Tibial nerve (tissue), 4 donors: ENCODE data around the gene ERFE. TPM values are rescaled to one million over a fixed set of nuclear protein-coding genes. Genes with fewer than 3 reads are reported as not detected.

Source experiments
- DNase-seq, 2 donors: peaks; one replicate each; pipeline ENCODE4 v3.0.0-alpha.2; 2019; ENCODE audit warnings: low spot score in 2 of 2
- H3K27ac ChIP-seq, 4 donors: fragments of 200-600 bp; sonication (generic) in 3 of 4; one replicate each; pipeline ENCODE4 v1.5.1; 2017 to 2019; ENCODE audit warnings: mild to moderate bottlenecking in 1 of 4
- H3K27me3 ChIP-seq, 2 donors: fragments of 200-600 bp; sonication (generic) in 1 of 2; one replicate each; pipeline versions ENCODE4 v1.5.1 to v1.6.0; 2017 to 2019
- H3K36me3 ChIP-seq, 3 donors: fragments of 200-600 bp; sonication (generic); one replicate each; pipeline ENCODE4 v1.5.1; 2018 to 2019
- H3K4me1 ChIP-seq, 4 donors: fragments of 200-600 bp; sonication (generic) in 3 of 4; one replicate each; pipeline ENCODE4 v1.5.1; 2017 to 2019
- H3K4me3 ChIP-seq, 4 donors: fragments of 200-600 bp; sonication (generic) in 3 of 4; one replicate each; pipeline ENCODE4 v1.5.1; 2017 to 2019; ENCODE audit warnings: mild to moderate bottlenecking in 1 of 4, moderate library complexity in 1 of 4
- H3K9me3 ChIP-seq, 4 donors: fragments of 200-600 bp; sonication (generic) in 3 of 4; one replicate each; pipeline ENCODE4 v1.5.1; 2017 to 2019
- EP300 ChIP-seq, 2 donors: sonication (generic); formaldehyde crosslinking; IDR thresholded peaks; one replicate each; pipeline ENCODE4 v1.6.1; 2017; ENCODE audit warnings: antibody characterized with exemption in 2 of 2, mild to moderate bottlenecking in 1 of 2
- POLR2A ChIP-seq, 2 donors: fragments of 450-650 bp; IDR thresholded peaks; one replicate each; pipeline ENCODE4 v1.6.1; 2017; ENCODE audit warnings: antibody characterized with exemption in 2 of 2, mild to moderate bottlenecking in 2 of 2, moderate library complexity in 2 of 2
- WGBS, 2 donors: methylation state at CpG; one replicate each; pipeline ENCODE4 v1.1.5; 2018; 5-methylcytosine and 5-hydroxymethylcytosine counted together
- total RNA-seq, 4 donors: library from RNA; depleted of rRNA; stranded (reverse); fragments of >200 nt; gene quantifications; one replicate each; pipeline ENCODE4 v1.1.0, GENCODE V29; 2016
- TF ChIP-seq, protein P1 (sequence below), 5 experiments: fragments of 200-600 bp in 3 of 5; fragments of 450-650 bp in 2 of 5; sonication (generic) in 3 of 5; IDR thresholded peaks; one replicate each; pipeline ENCODE4 v1.5.1; 2016 to 2019; ENCODE audit warnings: antibody characterized with exemption in 5 of 5, mild to moderate bottlenecking in 3 of 5, moderate library complexity in 2 of 5

Gene ERFE
- total RNA-seq, 4 donors from 2014 or later: not detected

DNA sequence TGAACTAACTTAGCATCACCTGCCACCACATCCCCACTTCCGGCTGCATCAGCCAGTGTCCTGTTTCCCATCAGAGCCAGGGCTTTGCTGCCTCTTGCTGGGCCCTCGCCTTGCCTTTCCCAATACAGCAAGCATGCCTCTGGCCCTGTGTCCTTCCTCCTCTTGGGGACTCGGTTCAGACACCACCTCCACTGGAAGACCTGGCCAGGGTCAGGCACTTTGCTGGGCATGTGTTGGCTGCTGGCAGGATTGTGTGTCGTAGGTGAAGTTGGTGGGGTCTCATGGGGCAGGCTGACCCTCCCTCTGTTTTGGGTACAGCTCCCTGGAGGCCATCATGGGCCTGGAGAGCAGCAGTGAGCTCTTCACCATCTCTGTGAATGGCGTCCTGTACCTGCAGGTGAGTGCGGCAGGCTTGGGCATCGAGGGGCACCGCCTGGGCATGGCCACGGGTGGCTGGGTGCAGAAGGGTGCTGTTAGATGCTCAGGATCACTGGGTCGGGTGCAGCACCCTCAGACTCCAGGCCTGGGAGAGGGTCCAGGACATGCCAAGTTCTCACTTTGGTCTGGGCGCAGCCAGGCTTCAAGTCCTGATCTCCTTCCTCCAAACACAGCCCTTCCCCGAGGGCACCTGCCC, 6.6 kb downstream of the ERFE start:
- WGBS, 2 donors: 86 to 92% methylated on average over 10 to 11 of the region's 12 CpGs

DNA sequence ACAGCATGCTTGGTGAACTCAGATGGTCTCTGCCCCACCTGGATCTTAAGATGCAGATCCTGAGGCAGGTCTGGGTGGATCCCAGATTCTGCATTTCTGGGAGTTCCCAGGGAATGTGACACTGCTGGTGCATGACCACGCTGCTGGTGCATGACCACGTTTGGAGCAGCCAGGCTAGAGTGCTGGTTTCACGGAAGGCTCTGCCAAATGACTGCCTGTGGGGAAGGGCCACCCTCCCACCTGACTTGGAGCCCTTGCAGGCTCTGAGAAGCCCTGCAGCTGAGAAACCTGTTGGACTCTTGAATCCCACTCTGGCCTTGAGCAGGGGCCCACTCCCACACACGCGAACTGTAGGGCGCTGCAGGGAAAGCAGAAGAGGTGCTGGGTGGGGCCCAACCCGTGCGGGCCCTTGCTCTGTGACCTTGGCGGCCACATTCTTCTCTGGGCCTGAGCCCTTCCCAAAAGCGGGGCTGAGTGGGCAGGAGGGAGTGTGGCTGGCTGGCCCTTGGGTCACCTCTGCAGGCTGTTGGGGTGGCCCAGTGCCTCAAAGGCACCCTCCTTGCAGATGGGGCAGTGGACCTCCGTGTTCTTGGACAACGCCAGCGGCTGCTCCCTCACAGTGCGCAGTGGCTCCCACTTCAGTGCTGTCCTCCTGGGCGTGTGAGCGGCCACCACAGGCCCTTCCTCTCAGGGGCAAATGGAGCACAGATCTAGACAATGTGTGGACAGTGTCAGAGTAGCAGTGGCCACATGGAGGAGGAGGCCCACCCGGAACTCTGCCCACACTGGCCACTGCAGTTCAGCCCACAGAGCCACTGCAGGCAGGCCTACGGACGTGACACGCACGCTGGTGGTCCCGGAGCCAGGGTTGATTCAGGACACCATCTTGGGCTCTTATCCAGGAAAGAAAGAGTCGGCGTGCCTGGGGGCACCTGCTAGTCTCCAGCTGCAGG, 7.9 kb downstream of the ERFE start:
- TF ChIP-seq EP300 (IDR thresholded peaks at IDR 0.05): no peak
- 76 to 91% methylated on average over 10 to 24 of the region's 24 CpGs for WGBS, 2 donors
- Histone ChIP-seq H3K4me3 (no peak overlapping the region), H3K36me3 (peaks cover 0 to 53% (median 3%) of the 10 kb centered on the region in 3 donors), H3K9me3 (no peaks in the 10 kb centered on the region), H3K27me3 (peaks cover 0 to 26% of the 10 kb centered on the region in 2 donors), H3K4me1 (peaks cover 0 to 36% (median 12%) of the 10 kb centered on the region in 4 donors), H3K27ac (no peak overlapping the region)
- no peak for DNase-seq

More for the DNA sequence above, 6.6 kb downstream of the ERFE start:
- Histone ChIP-seq H3K9me3 (no peaks in the 10 kb centered on the region), H3K4me1 (peaks cover 0 to 36% (median 9%) of the 10 kb centered on the region in 4 donors), H3K4me3 (no peak overlapping the region), H3K36me3 (peaks cover 0 to 41% (median 3%) of the 10 kb centered on the region in 3 donors), H3K27me3 (peaks cover 0 to 33% of the 10 kb centered on the region in 2 donors), H3K27ac (no peak overlapping the region)
- no peak for DNase-seq
- TF ChIP-seq, protein P1, sequence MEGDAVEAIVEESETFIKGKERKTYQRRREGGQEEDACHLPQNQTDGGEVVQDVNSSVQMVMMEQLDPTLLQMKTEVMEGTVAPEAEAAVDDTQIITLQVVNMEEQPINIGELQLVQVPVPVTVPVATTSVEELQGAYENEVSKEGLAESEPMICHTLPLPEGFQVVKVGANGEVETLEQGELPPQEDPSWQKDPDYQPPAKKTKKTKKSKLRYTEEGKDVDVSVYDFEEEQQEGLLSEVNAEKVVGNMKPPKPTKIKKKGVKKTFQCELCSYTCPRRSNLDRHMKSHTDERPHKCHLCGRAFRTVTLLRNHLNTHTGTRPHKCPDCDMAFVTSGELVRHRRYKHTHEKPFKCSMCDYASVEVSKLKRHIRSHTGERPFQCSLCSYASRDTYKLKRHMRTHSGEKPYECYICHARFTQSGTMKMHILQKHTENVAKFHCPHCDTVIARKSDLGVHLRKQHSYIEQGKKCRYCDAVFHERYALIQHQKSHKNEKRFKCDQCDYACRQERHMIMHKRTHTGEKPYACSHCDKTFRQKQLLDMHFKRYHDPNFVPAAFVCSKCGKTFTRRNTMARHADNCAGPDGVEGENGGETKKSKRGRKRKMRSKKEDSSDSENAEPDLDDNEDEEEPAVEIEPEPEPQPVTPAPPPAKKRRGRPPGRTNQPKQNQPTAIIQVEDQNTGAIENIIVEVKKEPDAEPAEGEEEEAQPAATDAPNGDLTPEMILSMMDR (IDR thresholded peaks at IDR 0.05): no peak
- TF ChIP-seq POLR2A (IDR thresholded peaks at IDR 0.05) (no peak), EP300 (IDR thresholded peaks at IDR 0.05) (no peak)

DNA sequence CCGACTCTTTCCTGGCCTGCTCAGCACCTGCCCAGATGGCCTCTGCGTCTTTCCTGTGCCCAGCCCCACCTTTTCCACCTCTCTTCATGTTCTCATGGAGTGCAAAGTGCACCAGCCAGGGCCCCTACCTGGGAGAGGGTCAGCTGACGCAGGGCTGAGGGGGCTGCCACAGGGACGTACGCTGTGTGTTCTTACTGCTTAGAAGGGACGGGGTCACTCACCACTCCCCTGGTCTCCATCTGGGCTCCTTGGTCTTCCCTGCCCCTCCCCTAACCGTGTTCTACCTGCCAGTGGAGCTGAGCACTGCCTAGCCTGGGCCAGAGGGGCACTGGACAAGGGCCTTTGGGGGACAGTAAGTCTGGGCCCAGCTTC, 8.6 kb downstream of the ERFE start:
- WGBS, 2 donors: 43 to 77% methylated on average over 1 to 7 of the region's 7 CpGs

DNA sequence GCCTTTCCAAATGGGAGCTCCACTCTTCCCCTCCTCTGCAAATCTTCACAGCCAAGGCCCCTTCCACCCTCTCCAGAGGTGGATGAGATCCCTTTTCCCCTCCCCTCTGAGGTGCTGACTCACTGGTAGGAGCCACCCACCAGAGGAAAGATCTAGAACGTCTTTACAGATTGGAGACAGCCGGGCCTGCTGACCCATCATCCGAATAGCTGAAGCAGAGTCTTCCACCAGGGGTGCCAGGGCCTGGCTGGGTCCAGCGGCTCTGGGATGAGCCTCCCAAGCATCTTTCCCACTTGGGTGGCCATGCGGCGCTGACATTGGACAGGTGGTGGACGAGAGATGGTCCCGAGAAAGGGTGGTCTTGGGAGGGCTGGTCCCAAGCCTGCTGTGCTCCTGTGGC, 9.0 kb downstream of the ERFE start:
- Histone ChIP-seq H3K36me3 (peaks cover 0 to 64% (median 10%) of the 10 kb centered on the region in 3 donors), H3K27ac (no peak overlapping the region), H3K4me1 (peaks cover 0 to 36% (median 13%) of the 10 kb centered on the region in 4 donors), H3K9me3 (no peaks in the 10 kb centered on the region), H3K4me3 (no peak overlapping the region), H3K27me3 (peaks cover 0 to 15% of the 10 kb centered on the region in 2 donors)
- TF ChIP-seq EP300 (IDR thresholded peaks at IDR 0.05) (no peak), POLR2A (IDR thresholded peaks at IDR 0.05) (no peak)
- TF ChIP-seq, protein P1 (IDR thresholded peaks at IDR 0.05): no peak
- 72 to 83% methylated on average over 8 of the region's 8 CpGs for WGBS, 2 donors
- no peak for DNase-seq

More for the DNA sequence above, 8.6 kb downstream of the ERFE start:
- H3K4me3 ChIP-seq: no peak overlapping the region
- no peak for TF ChIP-seq POLR2A (IDR thresholded peaks at IDR 0.05)
- TF ChIP-seq, protein P1 (IDR thresholded peaks at IDR 0.05): no peak
- H3K36me3 ChIP-seq: peaks cover 0 to 60% (median 6%) of the 10 kb centered on the region in 3 donors
- DNase-seq: no peak
- peaks cover 0 to 19% of the 10 kb centered on the region in 2 donors for H3K27me3 ChIP-seq
- H3K27ac ChIP-seq: no peak overlapping the region
- H3K9me3 ChIP-seq: no peaks in the 10 kb centered on the region
- peaks cover 0 to 36% (median 13%) of the 10 kb centered on the region in 4 donors for H3K4me1 ChIP-seq

DNA sequence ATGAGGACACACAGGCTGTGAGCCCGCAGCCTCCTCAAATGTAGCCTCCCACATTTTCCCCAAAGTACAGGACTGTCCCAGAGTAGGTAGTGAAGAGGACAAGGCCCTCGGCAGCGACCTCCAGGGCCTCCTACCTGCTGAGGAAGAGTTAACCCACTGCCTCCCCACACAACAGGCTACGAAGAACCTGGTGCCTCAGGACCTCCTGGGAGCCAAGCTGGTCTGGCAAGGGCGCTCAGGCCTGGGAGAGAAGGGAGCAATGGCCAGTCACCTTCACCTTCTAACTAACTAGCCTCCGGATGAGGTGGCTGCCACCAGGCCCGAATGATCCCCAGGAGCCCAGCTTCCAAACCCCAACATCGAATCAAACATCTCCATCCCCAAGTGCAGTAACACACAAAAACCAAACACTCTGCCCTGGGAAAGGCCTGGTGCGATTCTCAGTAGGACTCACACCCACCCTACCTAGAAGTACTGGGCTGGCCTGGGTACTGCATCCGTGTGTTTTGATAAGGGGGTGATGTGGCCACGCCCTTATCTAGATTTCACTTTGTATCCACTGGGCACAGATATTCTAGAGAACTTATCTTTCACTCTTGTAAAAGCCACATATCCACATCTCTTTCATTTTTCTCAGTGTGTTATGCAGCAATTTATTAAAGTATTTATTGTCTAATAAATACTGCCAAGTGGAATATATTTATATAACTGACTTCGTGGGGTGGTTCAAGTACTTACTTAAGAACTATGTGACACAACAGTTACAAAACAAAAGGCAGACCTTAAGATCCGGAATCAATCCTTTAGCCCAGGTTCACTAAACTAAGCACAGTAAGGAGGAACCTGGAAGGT, 9.7 kb downstream of the ERFE start:
- Histone ChIP-seq H3K4me3 (no peak overlapping the region), H3K4me1 (peaks cover 0 to 34% (median 13%) of the 10 kb centered on the region in 4 donors), H3K27ac (peak overlapping the region in 2 of 4 donors; percentile 15 to 50), H3K27me3 (peaks cover 0 to 9% of the 10 kb centered on the region in 2 donors), H3K36me3 (peaks cover 0 to 71% (median 17%) of the 10 kb centered on the region in 3 donors), H3K9me3 (no peaks in the 10 kb centered on the region)
- DNase-seq: no peak
- TF ChIP-seq, protein P1 (IDR thresholded peaks at IDR 0.05): no peak
- TF ChIP-seq EP300 (IDR thresholded peaks at IDR 0.05) (no peak), POLR2A (IDR thresholded peaks at IDR 0.05) (no peak)
- WGBS, 2 donors: 88% methylated on average over 9 to 13 of the region's 13 CpGs
